Stimulated activated CD4-positive, alpha-beta T cell treated with anti-CD3 and anti-CD28 coated beads, Interleukin-4, amount 100 ng/mL, for 1 hour (primary cell): ENCODE data around the gene UBA5.

Experiments used
- DNase-seq: peaks from one replicate; pipeline ENCODE4 v3.0.0-alpha.2; 2020

Gene UBA5

DNA sequence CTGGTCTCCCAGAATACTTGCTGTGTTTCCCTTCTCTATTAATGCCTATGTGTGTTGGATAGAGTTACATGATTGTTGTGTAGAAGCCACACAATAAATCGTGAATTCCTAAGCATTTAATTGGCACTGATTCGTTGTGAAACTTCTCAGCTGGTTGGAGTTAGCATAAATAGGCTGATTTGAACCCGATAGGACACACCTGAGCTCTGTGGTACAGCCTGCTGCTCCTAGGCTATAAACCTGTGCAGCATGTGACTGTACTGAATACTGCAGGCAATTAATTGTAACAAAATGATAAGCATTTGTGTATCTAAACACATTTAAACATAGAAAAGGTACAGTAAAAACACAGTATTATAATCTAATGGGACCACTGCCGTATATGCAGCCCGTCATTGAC lies 5.4 kb upstream of the UBA5 start:
- no peak for DNase-seq

GRCh38 chr3:132655471-132655870 lies 4.7 kb upstream of the UBA5 start:
- DNase-seq = no peak

DNA sequence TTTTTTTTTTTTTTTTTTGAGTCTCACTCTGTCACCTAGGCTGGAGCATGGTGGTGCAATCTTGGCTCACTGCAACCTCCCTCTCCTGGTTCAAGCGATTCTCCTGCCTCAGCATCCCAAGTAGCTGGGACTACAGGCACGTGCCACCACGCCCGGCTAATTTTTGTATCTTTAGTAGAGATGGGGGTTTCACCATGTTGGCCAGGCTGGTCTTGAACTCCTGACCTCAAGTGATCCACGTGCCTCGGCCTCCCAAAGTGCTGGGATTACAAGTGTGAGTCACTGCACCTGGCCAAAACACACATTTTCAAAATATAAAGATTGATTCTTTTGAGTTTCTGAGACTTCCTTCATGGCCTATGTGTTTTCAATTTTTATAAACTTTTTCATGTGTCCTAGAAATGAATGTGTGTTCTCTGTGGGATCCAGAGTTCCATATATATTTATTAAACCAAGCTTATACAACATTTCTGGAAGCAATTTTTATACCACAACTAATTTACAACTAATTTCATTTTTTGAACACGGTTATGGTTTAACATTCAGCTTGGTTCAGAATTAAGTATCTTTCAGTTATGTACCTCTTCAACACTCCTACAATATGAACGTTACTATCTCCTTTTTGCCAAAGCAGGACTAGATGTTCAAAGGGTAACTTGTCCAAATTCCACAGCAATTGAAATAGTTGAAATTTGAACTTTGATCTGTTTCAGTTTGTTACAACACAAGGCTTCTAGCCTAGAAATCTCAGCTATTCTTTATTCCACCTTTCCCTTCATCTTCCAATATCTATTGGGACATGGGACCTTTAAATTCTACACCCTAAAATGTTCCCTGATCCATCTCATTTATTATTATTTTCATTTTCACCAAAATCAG lies 2.0 kb upstream of the UBA5 start:
- no peak for DNase-seq

- no peak for DNase-seq
Observed at GRCh38 chr3:132659000-132659364, 1.1 kb upstream of the UBA5 start.

GRCh38 chr3:132659365-132660051 lies 621 bp upstream of the UBA5 start, which contains the start of gene ACAD11:
TSS of gene ACAD11 (minus strand) at chr3:132659809. CDS start at chr3:132659751, 58 bp downstream.
- DNase-seq = peak; percentile 11

DNA sequence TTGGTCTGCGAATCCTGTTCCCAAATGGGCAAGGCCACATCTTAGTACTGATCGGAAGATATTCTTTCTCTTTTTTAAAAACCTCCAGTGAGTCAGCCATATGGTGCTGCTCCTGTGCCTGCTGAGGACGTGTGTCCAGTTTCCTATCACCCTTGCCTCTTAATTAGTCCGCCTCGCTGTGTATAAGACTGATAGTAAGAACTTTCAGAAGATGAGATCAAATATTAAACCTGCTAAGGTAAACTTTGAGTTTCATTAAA lies 612 bp downstream of the UBA5 start:
- no peak for DNase-seq

DNA sequence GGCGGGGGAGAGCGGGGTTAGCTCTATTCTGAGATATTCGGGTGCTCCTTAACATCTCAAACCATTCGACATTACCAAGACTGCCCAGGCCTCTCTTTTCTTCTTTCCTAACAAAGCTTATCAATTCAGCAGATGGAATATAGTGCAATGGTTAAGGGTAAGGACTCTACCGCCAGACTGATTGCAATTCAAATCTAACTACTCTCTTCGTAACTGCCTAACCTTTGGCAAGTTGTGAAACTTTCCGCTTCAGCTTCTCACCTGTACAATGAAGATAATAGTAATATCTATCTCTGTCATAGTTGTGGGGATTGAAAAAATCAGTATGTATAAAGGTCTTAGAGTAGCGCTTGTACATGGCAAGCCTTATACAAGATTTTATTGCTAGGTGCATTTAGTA lies 972 bp downstream of the UBA5 start:
- no peak for DNase-seq

GRCh38 chr3:132662212-132662611 lies 2.1 kb downstream of the UBA5 start:
- DNase-seq = no peak

- no peak for DNase-seq
Observed at GRCh38 chr3:132665230-132665745, 5.2 kb downstream of the UBA5 start.

DNA sequence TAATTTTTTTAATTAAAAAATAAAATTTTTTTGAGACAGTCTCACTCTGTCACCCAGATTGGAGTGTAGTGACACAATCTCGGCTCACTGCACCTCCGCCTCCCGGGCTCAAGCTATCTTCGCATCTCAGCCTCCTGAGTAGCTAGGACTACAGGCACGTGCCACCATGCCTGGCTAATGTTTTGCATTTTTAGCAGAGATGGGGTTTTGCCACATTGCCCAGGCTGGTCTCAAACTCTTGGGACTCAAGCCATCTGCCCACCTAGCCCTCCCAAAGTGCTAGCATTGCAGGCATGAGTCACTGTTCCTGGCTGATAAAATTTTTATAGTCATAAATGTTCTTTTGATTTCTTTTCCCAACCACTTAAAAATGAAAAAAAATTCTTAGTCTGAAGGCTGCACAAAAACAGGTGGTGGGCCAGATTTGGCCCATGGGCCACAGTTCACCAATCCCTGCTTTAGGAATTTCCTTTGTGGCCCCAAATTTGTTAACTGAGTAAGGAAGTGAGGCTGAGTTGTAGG lies 9.2 kb downstream of the UBA5 start:
- DNase-seq = no peak

GRCh38 chr3:132675408-132675807 lies 15.3 kb downstream of the UBA5 start:
- DNase-seq = no peak

- DNase-seq = no peak
Observed at GRCh38 chr3:132679911-132680310, 19.8 kb downstream of the UBA5 start.

- no peak for DNase-seq
Observed at GRCh38 chr3:132681421-132681820, 21.3 kb downstream of the UBA5 start.

DNA sequence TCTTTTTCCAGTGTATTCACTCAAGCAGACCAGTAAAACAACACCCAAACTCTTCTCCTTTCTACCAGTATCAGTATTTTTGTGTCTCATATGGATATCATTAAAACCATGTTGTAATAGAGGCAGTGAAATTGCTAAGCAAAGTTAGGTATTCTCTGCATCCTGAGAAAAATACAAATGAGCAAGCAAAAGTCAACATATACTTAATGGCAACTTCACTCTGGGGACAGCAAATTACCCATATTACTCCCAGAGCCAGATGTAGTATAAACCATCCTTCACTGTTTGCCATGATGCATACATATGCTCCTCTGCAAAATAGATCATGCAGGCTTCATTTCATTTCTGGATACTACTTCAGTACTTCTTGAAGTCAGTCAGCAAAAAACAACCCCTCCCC lies 22.1 kb downstream of the UBA5 start:
- DNase-seq = no peak

GRCh38 chr3:132690040-132690439 lies 29.9 kb downstream of the UBA5 start:
- no peak for DNase-seq

DNA sequence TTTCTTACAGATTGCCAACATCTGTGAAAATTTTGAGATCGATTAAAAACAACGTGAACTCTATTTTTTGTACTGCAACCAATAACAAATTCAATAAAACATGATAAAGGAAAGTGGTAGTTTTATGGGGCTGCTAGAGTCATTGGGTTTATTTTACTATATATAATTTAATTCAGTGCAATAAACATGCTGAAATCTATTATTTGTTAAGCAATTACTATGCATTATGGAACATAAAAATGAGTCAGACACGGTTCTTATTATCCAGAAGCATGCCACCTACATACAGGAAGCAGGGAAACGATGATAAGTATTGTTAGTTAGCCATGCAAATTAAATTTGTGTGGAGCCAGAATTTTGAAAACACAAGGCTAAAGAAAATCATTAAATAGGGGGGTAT lies 34.9 kb downstream of the UBA5 start:
- DNase-seq = no peak

DNA sequence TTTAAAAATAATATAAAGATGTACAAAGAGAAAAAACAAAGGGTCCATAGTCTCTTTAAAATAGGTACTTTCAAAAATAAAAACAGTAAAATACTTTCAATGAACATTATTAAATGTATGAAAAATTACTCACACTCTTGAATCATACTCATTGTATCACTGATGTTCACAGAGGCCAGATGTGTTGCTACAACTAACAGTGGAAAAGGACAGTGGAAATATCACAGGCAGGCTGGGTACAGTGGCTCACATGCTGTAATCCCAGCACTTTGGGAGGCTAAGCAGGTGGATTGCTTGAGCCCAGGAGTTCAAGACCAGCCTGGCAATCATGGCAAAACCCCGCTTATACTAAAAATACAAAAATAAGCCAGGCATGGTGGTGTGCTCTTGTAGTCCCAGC lies 35.3 kb downstream of the UBA5 start:
- no peak for DNase-seq

DNA sequence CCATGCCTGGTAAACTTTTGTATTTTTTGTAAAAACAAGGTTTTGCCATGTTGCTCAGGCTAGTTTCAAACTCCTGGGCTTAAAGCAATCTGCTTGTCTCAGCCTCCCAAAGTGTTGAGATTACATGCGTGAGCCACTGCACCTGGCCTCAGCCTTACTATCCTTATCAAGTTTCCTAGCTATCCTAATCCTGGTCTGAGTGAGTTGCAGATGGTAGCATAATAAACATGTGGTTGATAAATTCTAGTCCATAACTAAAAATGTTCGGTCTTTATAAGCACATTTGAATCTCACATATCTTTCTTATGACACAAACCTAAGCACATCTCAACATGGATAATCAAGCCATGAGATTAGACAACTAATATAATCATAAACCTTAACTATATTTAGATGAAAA lies 43.6 kb downstream of the UBA5 start:
- no peak for DNase-seq

- DNase-seq = no peak
Observed at GRCh38 chr3:132709761-132710160, 49.6 kb downstream of the UBA5 start.

DNA sequence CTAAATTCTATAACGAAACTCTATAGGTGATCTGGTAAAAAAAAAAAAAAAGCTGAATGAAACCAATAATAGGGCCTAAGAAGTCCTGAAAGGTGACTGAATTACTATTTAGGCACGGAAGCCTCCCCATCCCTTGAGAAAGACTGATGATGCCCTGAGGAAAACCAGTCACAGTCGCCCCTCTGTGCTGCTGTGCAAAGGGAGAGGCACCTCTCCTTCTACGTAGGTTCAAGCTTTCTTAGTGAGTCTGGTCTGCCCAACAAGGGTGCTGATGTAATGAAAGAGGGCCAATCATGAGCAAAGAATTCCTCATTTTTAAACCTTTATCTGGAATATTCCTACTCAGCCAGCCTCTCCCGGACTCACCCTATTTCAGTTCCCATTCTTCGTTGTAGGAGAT lies 50.2 kb downstream of the UBA5 start:
- DNase-seq = no peak

- DNase-seq = no peak
Observed at GRCh38 chr3:132713977-132714727, 54.0 kb downstream of the UBA5 start.

GRCh38 chr3:132716372-132716771 lies 56.2 kb downstream of the UBA5 start:
- no peak for DNase-seq

DNA sequence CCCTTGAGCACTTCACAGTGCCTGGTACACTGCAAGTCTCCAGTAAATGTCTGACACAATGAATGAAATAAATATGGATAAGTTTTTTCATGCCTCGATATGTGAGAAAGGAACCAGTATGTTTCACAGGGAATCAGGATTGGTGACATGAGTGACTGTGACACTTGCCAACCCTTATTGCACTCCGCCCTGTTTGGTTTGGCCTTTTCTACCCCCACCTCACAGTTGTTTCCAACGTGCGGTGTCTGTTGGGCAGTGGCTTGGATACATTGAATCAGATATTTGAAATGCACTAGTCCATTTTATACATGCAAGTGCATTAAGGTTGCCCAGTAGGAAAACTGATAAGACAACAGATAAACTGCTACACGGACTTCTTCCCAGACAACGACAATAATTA lies 60.1 kb downstream of the UBA5 start:
- DNase-seq = no peak
